Keratinocyte (primary cell): ENCODE results near the gene GNB5. TPM values are rescaled to one million over a fixed set of nuclear protein-coding genes. Genes with fewer than 3 reads are reported as not detected.

ENCODE experiments used
- DNase-seq: peaks from one replicate; pipeline ENCODE4 v3.0.0-alpha.2; 2011; ENCODE audit warnings: low read depth, missing footprints, low spot score
- FAIRE-seq: peaks from 2 replicates; lab custom pipeline; 2011; peaks lifted over from hg19 to GRCh38; lab: Jason Lieb, UNC
- H2AFZ ChIP-seq: 2 replicates; pipeline ENCODE4 v1.6.0; 2012; ENCODE audit warnings: low read length, control low read depth, inconsistent platforms; ENCODE audit not compliant: control insufficient read depth
- H3K27ac ChIP-seq: 2 replicates; pipeline ENCODE4 v1.5.1; 2011; ENCODE audit warnings: low read length; ENCODE audit not compliant: control insufficient read depth, insufficient read depth
- H3K27me3 ChIP-seq: 3 replicates; pipeline ENCODE4 v1.6.0; 2011; ENCODE audit warnings: low read length; ENCODE audit not compliant: control insufficient read depth, insufficient read depth; ENCODE audit errors: extremely low read depth
- H3K36me3 ChIP-seq, 2 experiments: 2 replicates in 1 of 2; 3 replicates in 1 of 2; pipeline ENCODE4 v1.5.1; 2011; ENCODE audit warnings: low read length in 2 of 2, mild to moderate bottlenecking in 1 of 2; ENCODE audit not compliant: control insufficient read depth in 2 of 2, insufficient read depth in 2 of 2; ENCODE audit errors: extremely low read depth in 1 of 2
- H3K4me1 ChIP-seq: 3 replicates; pipeline ENCODE4 v1.5.1; 2011; ENCODE audit warnings: low read length; ENCODE audit not compliant: control insufficient read depth, insufficient read depth; ENCODE audit errors: extremely low read depth
- H3K4me2 ChIP-seq: 3 replicates; pipeline ENCODE4 v1.6.0; 2011; ENCODE audit warnings: low read depth, low read length; ENCODE audit not compliant: control insufficient read depth, insufficient read depth; ENCODE audit errors: extremely low read depth
- H3K4me3 ChIP-seq, 3 experiments: fragments of 200-600 bp in 1 of 3; sonication (generic) in 1 of 3; 2 replicates in 2 of 3; 3 replicates in 1 of 3; pipeline ENCODE4 v1.5.1; 2011 to 2016; ENCODE audit warnings: low read length in 3 of 3, mild to moderate bottlenecking in 3 of 3, control low read depth in 2 of 3, inconsistent platforms in 1 of 3, low read depth in 1 of 3, mixed read lengths in 1 of 3, mixed run types in 1 of 3, moderate library complexity in 1 of 3; ENCODE audit not compliant: control insufficient read depth in 2 of 3, insufficient read depth in 2 of 3; ENCODE audit errors: extremely low read depth in 1 of 3
- H3K79me2 ChIP-seq: 2 replicates; pipeline ENCODE4 v1.6.0; 2012; ENCODE audit warnings: low read length; ENCODE audit not compliant: control insufficient read depth, insufficient read depth
- H3K9ac ChIP-seq: 3 replicates; pipeline ENCODE4 v1.6.0; 2011; ENCODE audit warnings: low read length; ENCODE audit not compliant: control insufficient read depth, insufficient read depth; ENCODE audit errors: extremely low read depth
- H3K9me1 ChIP-seq: 3 replicates; pipeline ENCODE4 v1.6.0; 2011; ENCODE audit warnings: low read length; ENCODE audit not compliant: control insufficient read depth, insufficient read depth; ENCODE audit errors: extremely low read depth
- H3K9me3 ChIP-seq: 2 replicates; pipeline ENCODE4 v1.5.1; 2012; ENCODE audit warnings: low read depth, low read length; ENCODE audit not compliant: control insufficient read depth
- H4K20me1 ChIP-seq: 3 replicates; pipeline ENCODE4 v1.6.0; 2011; ENCODE audit warnings: low read length; ENCODE audit not compliant: control insufficient read depth, insufficient read depth; ENCODE audit errors: extremely low read depth
- EZH2 ChIP-seq: IDR thresholded peaks from one replicate; pipeline ENCODE4 v1.6.1; 2012; ENCODE audit warnings: inconsistent platforms, mild to moderate bottlenecking, low read length, moderate library complexity
- dilution Hi-C: fragments of 300-500 bp; cut with MboI; formaldehyde crosslinking; loops from one replicate; pipeline ENCODE4 v1.7.0; 2020; ENCODE audit warnings: low sequenced_read_pairs; ENCODE audit not compliant: extremely low pct_ligation_motif_present
- polyA plus RNA-seq, 5 experiments: library from polyadenylated mRNA; depleted of rRNA in 3 of 5; stranded (reverse) in 3 of 5; stranded (forward) in 1 of 5; unstranded in 1 of 5; fragments of >200 nt; gene quantifications; 1 replicate in 1 of 5; 2 replicates in 3 of 5; 3 replicates in 1 of 5; pipeline versions ENCODE4 v1.2.1 to v1.2.3, GENCODE V29; 2011 to 2012; ENCODE audit warnings: missing spikeins in 2 of 5, low read depth in 1 of 5, low replicate concordance in 1 of 5
- TF ChIP-seq, protein P1 (sequence below), 3 experiments: IDR thresholded peaks in 1 of 3; conservative IDR thresholded peaks in 1 of 3; optimal IDR thresholded peaks in 1 of 3; 2 replicates in 2 of 3; 3 replicates in 1 of 3; pipeline versions ENCODE3 to v1.5.1; 2011; ENCODE audit warnings: low read length in 3 of 3, mild to moderate bottlenecking in 3 of 3, moderate library complexity in 2 of 3, control low read depth in 1 of 3, inconsistent platforms in 1 of 3; ENCODE audit not compliant: insufficient read depth in 2 of 3; ENCODE audit errors: extremely low read depth in 1 of 3

The GNB5 gene
- polyA plus RNA-seq, 1 donor (not counting 4 experiments of a cell fraction or from before 2014, with no cell fraction given), result 25.8 TPM

DNA sequence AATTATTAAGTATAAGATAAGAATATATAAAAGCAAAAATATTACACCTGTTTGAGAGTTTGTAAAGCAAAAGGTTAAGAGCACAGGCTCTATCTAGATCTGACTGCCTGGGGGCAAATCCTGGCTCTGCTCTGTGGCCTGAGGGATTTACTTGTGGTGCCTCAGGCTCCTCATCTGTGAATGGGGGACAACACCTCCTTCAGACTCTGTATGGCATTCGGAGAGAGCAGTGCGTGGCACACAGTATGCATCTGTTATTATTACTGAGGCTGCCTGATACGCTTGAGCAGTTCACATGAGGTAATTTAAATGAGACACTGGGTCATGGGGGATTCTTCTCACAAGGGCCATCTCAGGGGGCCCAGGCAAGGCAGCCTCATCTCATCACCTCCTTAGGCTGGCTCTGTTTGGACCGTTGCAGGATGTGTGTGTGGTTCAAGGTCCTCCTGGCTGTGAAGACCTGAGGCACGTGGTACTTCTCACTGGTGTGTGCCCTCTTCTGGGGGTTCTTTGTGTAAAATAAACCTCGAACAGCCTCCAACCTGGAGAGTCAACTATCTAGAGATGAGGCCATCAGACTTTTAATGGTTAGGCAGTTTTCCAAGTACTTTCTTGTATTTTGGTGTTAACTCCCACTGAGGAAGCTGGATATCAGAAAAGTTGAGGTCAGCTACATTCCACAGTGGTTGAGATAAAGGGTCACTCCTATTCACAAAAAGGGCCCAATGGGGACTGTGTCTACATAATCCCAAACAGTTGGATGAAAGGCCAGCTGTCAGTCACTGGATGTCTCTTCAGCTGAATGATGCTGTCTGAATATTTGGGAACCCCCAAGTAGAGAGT is 9.0 kb downstream of the GNB5 start:
- FAIRE-seq, result no peak
- no peaks in the 10 kb centered on the region for H3K36me3 ChIP-seq
- dilution Hi-C loops, result no loop called here

DNA sequence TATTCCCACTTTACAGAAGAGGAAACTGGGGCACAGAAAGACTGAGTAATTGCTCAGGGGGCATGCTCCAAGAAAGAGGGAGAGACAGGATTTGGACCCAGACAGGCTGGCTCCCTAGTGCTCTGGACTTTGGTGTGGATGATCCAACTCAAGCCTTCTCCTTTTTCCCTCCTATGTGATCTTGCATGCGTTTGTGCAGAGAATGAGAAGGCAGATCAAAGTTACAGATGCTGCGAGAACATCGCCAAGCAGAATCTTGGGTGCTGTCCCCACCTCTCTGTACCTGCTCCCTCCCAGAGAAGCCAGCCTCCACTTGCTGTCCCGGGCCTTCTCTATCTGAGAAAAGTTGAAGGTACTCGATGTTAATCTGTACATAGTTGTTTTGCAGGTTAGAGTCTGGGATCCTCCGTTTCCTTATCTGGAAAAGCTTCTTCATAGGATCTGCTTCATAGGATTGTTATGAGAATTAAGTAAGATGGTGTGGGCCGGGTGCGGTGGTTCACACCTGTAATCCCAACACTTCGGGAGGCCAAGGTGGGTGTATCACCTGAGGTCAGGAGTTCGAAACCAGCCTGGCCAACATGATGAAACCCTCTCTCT is 10.2 kb downstream of the GNB5 start:
- H3K4me2 ChIP-seq, result peak overlapping the region; percentile 85
- H3K4me1 ChIP-seq, result peaks cover 11% of the 10 kb centered on the region
- no peak overlapping the region for H3K9ac ChIP-seq
- H3K27ac ChIP-seq, result no peak overlapping the region
- dilution Hi-C loops, result no loop called here
- H3K4me3 ChIP-seq, result peak overlapping the region in 1 of 3 experiments; percentile 73
- no peaks in the 10 kb centered on the region for H3K9me1 ChIP-seq
- no peaks in the 10 kb centered on the region for H3K27me3 ChIP-seq
- H4K20me1 ChIP-seq, result no peaks in the 10 kb centered on the region
- FAIRE-seq, result no peak
- TF ChIP-seq, protein P1, sequence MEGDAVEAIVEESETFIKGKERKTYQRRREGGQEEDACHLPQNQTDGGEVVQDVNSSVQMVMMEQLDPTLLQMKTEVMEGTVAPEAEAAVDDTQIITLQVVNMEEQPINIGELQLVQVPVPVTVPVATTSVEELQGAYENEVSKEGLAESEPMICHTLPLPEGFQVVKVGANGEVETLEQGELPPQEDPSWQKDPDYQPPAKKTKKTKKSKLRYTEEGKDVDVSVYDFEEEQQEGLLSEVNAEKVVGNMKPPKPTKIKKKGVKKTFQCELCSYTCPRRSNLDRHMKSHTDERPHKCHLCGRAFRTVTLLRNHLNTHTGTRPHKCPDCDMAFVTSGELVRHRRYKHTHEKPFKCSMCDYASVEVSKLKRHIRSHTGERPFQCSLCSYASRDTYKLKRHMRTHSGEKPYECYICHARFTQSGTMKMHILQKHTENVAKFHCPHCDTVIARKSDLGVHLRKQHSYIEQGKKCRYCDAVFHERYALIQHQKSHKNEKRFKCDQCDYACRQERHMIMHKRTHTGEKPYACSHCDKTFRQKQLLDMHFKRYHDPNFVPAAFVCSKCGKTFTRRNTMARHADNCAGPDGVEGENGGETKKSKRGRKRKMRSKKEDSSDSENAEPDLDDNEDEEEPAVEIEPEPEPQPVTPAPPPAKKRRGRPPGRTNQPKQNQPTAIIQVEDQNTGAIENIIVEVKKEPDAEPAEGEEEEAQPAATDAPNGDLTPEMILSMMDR (optimal IDR thresholded peaks at IDR 0.05 in 1 of 3, IDR thresholded peaks at IDR 0.05 in 1 of 3, conservative IDR thresholded peaks at IDR 0.05 in 1 of 3; ENCODE audit: extremely low read depth in 1 of 3, insufficient read depth in 2 of 3, low read length in 3 of 3), result no peak
- TF ChIP-seq EZH2, result no peak
- H3K9me3 ChIP-seq, result no peaks in the 10 kb centered on the region
- DNase-seq, result no peak
- H3K36me3 ChIP-seq, result no peaks in the 10 kb centered on the region
- H2AFZ ChIP-seq, result peak overlapping the region; percentile 30
- H3K79me2 ChIP-seq, result peaks cover 12% of the 10 kb centered on the region

More for the DNA sequence above, 9.0 kb downstream of the GNB5 start:
- Histone ChIP-seq H4K20me1 (no peaks in the 10 kb centered on the region), H3K9ac (no peak overlapping the region), H3K4me2 (no peak overlapping the region), H3K9me3 (no peaks in the 10 kb centered on the region), H3K4me3 (no peak overlapping the region), H3K79me2 (peaks cover 6% of the 10 kb centered on the region), H2AFZ (no peak overlapping the region), H3K4me1 (peaks cover 11% of the 10 kb centered on the region), H3K27ac (no peak overlapping the region), H3K9me1 (no peaks in the 10 kb centered on the region), H3K27me3 (no peaks in the 10 kb centered on the region)
- TF ChIP-seq EZH2, result no peak
- TF ChIP-seq, protein P1 (optimal IDR thresholded peaks at IDR 0.05 in 1 of 3, IDR thresholded peaks at IDR 0.05 in 1 of 3, conservative IDR thresholded peaks at IDR 0.05 in 1 of 3; ENCODE audit: extremely low read depth in 1 of 3, insufficient read depth in 2 of 3, low read length in 3 of 3), result no peak
- DNase-seq, result no peak
